HCEC 1CT (cell line): ENCODE measurements around the gene PPFIBP2.

ENCODE experiments used
- DNase-seq: peaks from one replicate; pipeline ENCODE4 v3.0.0-alpha.2; 2017

PPFIBP2 gene

DNA sequence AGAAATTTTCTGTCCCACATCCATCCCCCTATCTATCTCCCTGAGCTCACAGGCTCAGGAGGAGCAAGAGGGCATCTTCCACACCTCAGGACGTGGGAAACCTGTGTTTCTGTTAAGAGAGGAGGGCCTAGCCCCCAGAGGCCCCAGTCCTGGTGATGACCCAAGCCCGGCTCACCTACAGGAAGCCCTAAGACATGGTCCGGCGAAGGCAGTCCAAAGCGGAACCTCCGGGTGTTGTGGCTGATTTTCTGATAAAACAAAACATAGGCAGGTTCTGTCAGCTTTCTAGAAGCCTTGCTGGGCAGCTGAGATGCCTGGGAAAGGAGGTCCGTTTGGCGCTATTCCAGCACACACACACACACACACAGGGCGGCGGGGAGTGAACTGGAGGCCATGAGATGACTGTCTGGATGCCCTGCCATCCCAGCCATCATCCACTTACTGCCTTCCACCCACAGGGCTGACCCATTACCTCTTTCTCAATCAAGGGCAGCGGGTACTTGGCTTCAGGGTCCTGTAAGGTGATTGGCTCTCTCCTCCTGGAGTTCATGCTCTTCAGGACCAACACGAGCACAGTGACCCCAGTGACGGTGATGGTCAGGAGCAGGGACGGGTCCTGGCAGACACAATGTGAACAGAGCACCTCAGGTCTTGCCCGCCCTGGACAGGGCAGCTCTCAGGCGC, 158.6 kb downstream of the PPFIBP2 start:
- no peak for DNase-seq

DNA sequence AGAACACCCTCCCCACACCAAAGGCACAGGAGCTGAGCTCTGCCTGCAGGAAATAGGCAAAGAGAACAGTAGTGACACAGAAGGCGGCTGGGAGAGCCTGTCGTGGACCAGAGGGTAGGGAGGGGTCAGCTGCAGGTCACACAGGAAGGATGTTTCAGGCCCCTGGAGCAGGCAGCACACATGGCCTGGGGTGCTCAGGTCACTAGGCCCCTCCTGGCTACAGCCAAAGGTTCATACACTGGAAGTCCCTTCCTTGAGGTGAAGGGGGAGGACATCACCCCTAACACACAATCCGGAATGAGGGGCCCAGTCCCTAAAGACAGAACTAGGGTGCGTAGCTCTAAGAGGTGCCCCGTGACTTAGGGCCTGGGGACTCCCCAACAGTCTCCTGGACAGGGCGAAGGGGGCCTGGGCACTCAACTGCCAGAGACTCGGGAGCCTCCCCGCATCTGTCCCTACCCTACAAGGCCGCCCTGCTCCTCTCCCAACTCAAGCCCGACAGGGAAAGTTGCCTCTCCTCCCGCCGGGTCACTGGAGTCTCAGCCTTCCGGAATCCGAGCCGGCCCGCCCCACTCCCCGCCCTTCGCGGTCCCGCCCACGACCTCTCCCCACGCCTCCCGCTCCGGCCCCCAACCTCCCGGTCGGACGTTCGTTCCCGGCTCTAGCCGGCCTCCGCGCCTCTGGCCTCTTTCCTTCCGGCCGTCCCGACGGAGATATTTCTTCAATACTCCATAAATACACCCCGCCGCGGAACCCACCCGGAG, 159.3 kb downstream of the PPFIBP2 start, which contains the start of gene CYB5R2:
Gene CYB5R2, minus strand, starts transcription at position 541 of the 764 bp plus-strand sequence. CDS start 675 bp downstream, outside the sequence.
- peak; percentile 38 for DNase-seq

DNA sequence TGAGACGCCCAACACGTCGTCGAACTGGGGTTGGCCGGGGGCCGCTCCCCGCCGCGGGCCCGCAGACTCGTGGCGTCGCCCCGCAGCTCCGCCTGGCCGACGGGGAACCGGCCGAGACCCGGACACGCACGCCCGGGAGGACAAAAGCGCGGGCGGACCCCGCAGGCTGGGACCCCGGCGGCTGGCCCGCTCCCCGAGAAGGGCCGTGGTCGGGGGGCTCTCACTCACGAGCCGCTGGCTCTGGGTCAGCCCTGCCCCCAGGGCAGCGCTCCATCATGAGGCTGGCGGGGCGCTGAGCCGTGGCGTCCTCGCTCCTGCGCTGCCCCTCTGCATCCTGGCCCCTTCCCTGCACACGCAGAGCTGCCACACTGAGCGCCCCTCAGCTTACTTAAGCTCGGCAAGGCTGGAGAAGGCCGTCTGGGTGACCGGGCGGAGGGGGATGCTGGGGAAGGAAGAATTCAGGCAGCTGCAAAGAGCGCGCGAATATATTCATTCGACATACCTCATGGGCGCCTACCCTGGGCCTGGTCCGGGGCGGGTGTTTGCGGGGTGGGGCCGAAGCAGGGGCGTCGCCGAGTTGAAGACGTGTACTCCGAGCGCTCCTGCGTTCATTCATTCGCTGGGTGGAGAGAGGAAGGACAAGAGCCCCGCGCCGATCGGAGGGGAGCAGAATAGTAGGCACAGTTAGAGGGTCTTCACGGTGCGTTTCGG, 160.1 kb downstream of the PPFIBP2 start:
- DNase-seq: peak; percentile 3

DNA sequence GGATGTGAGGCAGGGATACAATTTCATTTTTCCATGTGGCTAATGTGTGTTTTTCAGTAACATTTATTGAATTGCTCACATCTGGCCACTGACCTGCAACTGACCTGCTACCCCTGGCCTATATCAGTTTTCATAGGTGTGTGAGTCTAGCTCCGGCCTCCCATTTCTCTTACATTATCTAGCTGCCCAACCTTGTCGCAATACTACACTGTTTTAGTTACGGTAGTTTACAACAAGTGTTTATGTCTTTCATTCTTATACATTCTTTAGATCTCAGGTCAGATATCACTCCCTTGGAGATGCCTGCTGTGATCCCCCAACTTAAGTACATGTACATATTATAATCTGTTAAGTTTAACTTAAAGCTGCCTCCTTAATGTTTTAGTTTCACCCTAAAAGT, 161.8 kb downstream of the PPFIBP2 start:
- no peak for DNase-seq

DNA sequence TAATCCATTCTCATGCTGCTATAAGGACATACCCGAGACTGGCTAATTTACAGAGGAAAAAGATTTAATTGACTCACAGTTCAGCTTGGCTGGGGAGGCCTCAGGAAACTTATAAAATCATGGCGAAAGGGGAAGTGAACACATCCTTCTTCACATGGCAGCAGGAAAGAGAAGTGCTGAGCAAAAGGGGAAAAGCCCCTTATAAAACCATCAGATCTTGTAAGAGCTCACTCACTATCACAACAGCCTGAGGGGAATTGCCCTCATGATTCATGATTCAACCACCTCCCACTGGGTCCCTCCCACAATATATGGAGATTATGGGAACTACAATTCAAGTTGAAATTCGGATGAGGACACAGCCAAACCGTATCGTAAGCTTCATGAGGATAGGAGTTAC, 163.3 kb downstream of the PPFIBP2 start:
- DNase-seq: no peak

DNA sequence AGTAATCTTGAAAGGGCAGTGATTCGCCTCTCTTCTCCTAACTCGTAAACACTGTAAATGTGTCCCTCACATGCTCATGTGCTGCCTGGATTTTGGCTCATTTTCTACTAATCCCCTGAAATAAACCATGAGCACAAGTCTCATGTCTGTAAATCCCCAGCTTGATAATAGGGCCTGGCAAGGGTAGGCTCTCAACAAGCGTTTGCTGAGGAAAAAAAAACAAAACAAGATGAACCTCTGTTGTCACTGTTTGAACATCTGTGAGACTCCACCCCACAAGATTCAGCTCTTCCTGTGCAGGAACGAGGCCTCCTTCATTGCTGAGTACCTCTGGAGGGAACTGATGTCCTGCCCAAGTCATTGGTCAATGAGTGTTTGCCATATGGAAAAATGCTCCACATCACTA, 164.0 kb downstream of the PPFIBP2 start:
- DNase-seq: peak; percentile 11

DNA sequence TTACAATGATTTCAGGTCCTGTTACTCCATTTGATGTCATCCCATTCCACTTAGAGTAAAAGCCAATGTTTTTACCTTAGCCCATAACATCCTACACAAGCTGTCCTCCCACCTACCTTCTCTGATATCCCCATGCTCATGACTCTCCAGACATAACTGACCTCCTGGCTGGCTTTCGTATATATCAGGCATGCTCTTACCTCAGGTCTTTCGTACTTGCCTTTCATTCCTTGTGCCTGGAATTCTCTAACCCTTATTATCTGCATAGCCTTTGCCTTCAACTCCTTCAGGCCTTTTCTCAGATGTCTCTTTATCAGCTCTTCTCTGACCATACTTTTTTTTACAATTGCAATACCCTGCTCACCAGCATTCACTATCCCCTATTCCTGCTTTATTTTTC, 169.8 kb downstream of the PPFIBP2 start:
- DNase-seq: no peak

DNA sequence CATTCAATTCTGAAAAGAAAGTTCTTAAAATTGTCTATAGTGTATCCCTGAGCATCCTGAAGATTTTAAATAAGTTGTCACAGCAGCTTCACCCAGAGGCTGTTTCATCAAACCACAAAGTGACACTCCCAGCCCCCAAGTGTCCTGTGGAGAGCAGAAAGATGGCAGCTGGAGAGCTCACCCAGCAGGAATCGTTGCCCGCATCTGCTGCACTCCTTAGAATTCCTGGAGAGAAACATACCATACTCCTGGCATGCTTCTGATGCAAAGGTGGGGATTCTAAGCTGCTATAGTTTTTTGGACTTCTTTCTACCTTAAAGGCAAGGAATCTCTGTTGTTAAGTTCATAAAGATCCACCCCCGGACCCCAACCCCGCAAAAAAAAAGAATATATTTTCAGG, 173.0 kb downstream of the PPFIBP2 start:
- no peak for DNase-seq

DNA sequence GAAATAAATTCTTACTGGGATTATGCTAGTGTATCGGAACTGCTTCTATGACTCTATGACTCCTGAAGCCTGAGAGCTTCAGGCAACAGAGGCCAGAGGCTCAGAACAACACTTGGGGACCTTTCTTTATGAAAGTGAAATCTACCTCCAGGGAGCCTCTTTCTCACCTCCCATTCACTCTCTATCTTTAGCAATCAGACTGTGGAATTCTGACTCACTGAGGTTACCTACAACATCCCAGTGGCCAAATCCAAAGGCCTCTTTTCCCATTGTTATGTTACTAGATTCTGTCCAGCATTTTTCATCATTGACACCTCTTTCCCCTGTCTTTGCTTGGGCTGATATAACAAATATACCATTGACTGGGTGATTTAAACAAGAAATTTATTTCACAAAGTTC, 173.6 kb downstream of the PPFIBP2 start:
- no peak for DNase-seq

DNA sequence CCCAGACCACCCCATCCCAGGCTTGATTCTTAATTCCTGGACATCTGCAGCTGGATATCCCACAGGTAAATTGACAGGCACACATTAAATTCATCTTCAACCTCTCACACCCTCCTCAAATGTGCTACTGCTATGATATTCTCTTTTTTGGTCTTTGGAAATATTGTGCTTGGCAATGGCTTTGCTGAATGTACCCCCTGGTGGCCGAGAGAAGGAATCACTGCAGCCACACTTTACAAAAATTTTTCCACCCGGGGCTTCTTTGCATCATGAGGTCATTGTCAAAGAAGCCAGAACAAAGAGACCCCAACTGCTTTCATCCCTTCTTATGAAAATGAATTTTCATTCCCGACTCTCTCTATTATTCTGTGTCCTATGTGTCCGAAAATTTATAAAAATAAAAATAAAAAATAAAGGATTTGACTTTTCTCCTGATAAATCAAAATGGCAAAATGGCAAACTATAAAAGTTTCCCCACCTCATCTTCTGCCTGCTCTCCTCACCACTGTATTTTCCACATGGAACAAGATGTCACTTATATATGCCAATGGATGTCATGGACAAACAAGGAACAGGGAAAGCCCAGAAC, 174.5 kb downstream of the PPFIBP2 start:
- DNase-seq: peak; percentile 37

DNA sequence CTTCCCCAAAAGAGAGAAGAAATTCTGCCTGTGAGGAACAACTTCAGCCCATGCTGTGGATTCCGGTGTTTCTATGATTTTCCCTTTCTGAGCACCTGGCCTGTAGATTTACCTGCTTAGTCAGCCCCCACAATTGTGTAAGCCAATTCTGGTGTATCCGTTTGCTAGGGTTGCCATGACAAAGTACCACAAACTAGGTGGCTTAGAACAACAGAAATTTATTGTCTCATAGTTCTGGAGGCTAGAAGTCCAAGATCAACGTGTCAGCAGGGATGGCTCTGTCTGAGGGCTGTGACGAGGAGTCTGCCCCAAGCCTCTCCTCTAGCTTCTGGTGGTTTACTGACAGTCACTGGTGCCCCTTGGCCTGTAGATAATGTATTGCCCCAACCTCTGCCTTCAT, 175.4 kb downstream of the PPFIBP2 start:
- no peak for DNase-seq

DNA sequence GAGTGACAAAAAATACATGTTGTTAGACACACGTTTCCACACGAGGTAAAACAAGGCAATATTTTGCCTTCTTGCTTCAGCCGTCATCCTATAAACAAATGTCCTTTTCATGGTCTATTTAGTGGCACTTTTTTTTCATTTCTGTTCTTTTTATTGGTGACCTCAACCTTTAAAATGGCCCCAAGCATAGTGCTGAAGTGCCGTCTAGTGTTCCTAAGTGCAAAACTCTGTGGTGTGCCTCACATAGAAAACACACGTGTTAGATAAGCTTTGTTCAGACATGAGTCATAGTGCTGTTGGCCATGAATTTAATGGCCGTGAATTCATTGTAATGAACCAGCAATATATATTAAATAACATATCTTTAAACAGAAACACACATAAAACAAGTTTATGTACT, 176.8 kb downstream of the PPFIBP2 start:
- no peak for DNase-seq

DNA sequence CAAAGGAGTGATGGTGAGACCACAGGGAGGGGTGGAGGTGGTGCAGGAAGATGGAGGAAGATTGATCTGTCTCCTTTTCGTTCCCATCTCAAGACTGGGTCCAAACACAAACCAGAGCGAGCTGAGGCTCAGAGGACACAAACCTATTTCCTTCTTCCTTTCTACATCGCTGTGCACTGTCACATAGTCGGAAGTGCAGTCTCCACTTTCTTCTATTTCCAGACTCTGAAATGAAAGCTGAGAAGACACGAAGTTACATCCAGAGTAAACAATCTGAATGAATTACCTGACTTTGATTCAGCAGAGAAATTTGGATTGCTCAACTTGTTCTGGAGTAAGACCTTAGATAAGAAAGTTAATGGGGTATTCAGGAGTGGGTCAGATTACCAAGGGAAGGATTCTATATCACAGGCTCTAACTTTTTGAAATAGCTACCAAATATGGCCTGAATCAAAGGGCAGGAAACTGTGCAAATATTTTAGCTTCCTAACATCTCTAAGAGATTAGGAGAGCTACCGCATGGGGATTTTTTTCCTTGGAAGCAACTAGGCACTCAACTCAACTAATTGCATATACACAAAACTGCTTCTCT, 178.1 kb downstream of the PPFIBP2 start:
- no peak for DNase-seq

DNA sequence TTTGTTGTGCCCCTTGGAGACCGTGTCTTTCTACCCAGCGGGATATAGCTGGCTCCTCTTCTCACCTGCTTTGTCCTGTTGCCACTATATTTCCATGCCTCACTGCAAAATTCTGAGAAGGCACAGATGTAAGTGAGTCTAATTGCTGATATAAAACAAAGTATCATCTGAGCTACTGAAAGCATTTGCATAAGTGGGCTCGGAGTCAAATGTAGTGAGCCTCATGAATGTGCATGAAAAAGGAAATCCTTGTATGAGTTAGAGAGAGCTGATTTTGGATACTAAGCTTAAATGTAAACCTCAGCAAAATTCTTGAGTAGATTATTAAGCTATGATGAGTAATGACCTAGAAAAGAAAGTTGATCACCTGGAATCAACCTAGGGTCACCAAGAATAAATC, 178.6 kb downstream of the PPFIBP2 start:
- DNase-seq: no peak

DNA sequence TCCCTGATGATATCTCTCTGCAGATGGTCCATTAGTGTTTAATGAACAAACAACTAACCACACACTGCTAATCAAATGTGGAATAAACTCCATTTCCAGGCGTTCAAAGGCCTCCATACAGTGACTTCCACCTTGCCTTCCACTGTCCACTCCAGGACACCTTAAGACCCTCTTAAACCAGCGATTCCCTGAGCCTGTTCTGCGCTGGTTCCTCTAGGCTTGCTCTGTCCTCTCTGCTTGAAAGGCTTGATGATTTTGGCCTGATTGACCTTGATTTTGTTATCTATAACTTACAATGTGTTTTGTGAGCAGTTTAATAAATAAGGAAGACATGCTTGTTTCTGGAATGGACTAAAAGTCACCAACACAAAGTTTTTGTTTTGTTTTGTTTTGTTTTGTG, 180.4 kb downstream of the PPFIBP2 start:
- no peak for DNase-seq

DNA sequence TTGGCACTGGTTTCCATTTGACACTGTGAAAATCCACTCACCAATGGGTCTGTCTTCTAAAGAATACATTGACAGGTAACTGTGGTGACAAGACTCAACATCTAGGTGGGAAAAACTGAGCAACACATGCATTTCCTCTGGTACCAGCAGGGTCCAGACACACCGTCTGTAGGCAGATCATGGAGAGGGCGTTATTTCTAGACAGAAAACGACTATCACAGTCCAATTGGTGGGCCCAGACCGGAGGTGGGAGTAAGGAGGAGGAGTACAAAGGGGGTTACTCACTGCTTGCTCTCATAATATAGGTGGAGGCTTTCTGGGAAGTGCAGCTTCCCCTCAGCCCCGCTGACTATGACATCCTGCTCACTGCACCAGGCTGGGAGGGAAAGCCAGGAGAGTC, 182.6 kb downstream of the PPFIBP2 start:
- DNase-seq: no peak
